Measurements from ENCODE around the gene IFNA7. TPM values are rescaled to one million over a fixed set of nuclear protein-coding genes. Genes with fewer than 3 reads are reported as not detected.
"Not testable (repeated sequence)": the region's sequence is repeated elsewhere in the genome, so short reads cannot be mapped to it uniquely, and the experiment has no call there.

Gene IFNA7
- total RNA-seq, 1 donor from 2014 or later, result not detected

DNA sequence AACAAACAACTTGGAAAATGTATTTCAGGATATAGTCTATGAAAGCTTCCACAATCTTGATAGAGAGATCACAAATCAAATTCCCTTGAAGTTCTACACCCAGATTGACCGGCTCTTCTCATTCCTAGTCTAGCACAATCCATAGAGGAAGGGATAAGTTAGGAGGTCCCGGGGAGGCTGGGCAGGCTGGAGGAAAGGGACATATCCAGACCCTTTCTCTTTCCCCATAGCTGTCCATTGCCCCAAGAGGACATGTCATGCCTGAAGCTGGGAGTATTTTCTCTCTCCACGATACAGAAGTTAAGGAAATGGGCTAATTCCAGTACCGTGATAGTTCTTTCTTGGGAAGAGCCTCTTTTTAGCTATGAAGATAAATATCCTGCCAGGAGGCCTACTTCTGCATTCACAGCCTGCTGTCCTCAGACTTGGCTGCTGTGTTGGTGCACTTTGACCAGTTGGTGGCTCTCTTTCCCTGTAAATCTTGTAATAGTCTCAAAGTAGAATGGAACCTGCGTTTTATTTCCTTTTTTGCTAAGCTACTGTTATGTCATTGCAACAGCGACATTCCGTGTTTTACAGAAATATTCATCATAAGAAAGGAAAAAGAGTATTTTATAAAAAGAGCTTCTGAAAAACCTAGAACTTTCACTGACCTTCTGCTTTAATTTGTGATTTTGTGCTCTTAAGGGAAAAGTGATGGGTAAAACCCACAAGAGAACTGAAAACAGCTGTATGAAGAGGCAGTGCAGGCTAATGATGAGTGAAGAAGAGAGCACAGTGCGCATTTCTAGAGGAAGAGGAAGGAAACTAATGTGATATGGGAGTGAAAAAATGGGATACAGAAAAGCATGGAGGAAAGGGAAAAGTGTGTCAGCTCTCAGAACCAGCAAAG, 33.7 kb upstream of the IFNA7 start:
- intact Hi-C loops (cut with DNase I); H3K4me3 ChIP-seq; H3K27me3 ChIP-seq; DNase-seq; H3K36me3 ChIP-seq; H3K9me3 ChIP-seq; H3K4me1 ChIP-seq; H3K27ac ChIP-seq: not testable (repeated sequence)
- TF ChIP-seq, protein P1, sequence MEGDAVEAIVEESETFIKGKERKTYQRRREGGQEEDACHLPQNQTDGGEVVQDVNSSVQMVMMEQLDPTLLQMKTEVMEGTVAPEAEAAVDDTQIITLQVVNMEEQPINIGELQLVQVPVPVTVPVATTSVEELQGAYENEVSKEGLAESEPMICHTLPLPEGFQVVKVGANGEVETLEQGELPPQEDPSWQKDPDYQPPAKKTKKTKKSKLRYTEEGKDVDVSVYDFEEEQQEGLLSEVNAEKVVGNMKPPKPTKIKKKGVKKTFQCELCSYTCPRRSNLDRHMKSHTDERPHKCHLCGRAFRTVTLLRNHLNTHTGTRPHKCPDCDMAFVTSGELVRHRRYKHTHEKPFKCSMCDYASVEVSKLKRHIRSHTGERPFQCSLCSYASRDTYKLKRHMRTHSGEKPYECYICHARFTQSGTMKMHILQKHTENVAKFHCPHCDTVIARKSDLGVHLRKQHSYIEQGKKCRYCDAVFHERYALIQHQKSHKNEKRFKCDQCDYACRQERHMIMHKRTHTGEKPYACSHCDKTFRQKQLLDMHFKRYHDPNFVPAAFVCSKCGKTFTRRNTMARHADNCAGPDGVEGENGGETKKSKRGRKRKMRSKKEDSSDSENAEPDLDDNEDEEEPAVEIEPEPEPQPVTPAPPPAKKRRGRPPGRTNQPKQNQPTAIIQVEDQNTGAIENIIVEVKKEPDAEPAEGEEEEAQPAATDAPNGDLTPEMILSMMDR (IDR thresholded peaks at IDR 0.05), result peak; percentile 55
- peak; percentile 83 for ATAC-seq

DNA sequence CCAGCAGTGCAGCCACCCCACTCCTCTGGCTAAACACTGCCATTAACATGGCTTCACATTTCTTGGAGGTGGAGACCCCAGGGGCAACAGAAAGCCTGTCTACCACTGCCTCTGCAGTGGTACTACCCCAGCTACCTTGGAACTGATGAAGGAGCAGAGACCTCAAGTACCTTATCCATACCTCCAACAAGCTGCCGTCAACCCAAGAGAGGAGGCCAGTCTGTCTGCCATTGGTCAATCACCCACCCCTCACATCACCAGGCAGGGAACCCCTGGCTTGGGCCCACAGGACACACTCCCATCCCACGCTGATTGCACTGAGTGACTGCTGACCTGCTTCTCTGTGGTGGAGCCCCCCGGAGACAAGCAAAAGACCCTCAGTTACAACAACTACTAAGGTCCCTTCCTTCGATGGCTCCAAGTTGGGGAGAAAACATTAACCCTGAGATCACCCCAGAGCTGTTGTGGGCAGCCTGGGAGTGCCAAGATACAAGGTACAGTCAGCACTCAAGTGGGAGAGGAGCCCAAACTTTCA, 32.2 kb upstream of the IFNA7 start:
- no peak overlapping the region for H3K27ac ChIP-seq
- intact Hi-C loops (cut with DNase I), result no loop called here
- no peaks in the 10 kb centered on the region for H3K27me3 ChIP-seq
- DNase-seq (no peak), ATAC-seq (no peak)
- H3K4me1 ChIP-seq, result no peaks in the 10 kb centered on the region
- H3K4me3 ChIP-seq, result no peak overlapping the region
- H3K36me3 ChIP-seq, result no peaks in the 10 kb centered on the region
- no peaks in the 10 kb centered on the region for H3K9me3 ChIP-seq
- TF ChIP-seq, protein P1 (IDR thresholded peaks at IDR 0.05), result no peak

DNA sequence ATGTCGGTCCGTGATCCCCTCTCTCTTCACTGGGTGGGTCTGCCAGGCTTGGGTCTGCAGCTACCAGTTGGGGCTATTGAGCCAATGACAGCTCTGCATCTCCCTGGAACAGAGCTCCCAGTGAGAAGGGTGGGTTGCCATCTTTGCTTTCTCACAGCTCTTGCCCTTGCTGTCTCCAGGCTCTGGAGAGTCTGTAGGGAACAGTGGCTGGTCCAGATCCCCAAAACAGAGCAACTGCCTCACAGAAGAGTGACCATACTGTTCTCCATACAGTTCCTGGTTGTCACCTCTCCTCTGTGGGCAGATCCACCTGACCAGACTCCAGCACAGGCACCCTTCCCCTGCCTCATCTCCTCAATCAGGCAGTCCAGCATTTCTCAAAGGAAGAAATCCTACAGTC, 31.3 kb upstream of the IFNA7 start:
- H3K9me3 ChIP-seq, result no peaks in the 10 kb centered on the region
- no peaks in the 10 kb centered on the region for H3K36me3 ChIP-seq
- TF ChIP-seq, protein P1 (IDR thresholded peaks at IDR 0.05), result no peak
- no peak for DNase-seq
- peak; percentile 22 for ATAC-seq
- no peaks in the 10 kb centered on the region for H3K4me1 ChIP-seq
- no peaks in the 10 kb centered on the region for H3K27me3 ChIP-seq
- no peak overlapping the region for H3K27ac ChIP-seq
- H3K4me3 ChIP-seq, result no peak overlapping the region
- intact Hi-C loops (cut with DNase I), result no loop called here

DNA sequence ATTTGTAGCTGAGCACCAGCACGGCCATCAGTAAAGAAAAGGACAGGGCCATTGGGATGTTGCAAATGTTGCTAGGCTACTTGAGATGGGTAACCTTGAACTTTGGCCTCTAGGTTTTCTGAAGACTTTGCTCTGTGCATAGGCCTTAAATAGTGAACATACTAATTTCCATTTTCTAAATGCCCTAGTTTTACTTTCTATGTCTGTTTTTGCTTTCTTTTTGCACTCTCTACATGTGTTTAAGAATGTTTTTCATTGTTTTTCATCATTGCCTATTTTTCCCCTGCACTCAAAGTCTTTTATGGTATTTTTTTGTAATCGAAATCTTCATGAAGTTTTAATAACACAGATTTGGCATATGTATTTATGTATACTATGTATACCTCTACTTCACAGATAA, 26.1 kb upstream of the IFNA7 start, which contains the start of gene IFNA17:
IFNA17 (minus strand) TSS at position 101 of the 400 bp plus-strand sequence; CDS start at position 52, 49 bp downstream.
- TF ChIP-seq, protein P1 (IDR thresholded peaks at IDR 0.05), result no peak
- intact Hi-C loops (cut with DNase I), result no loop called here
- Histone ChIP-seq H3K27ac (no peak within 1 kb of the TSS), H3K27me3 (no peaks in the 10 kb centered on the region), H3K4me3 (no peak within 1 kb of the TSS), H3K4me1 (no peaks in the 10 kb centered on the region), H3K36me3 (no peaks in the 10 kb centered on the region), H3K9me3 (no peaks in the 10 kb centered on the region)
- DNase-seq (no peak), ATAC-seq (no peak)

DNA sequence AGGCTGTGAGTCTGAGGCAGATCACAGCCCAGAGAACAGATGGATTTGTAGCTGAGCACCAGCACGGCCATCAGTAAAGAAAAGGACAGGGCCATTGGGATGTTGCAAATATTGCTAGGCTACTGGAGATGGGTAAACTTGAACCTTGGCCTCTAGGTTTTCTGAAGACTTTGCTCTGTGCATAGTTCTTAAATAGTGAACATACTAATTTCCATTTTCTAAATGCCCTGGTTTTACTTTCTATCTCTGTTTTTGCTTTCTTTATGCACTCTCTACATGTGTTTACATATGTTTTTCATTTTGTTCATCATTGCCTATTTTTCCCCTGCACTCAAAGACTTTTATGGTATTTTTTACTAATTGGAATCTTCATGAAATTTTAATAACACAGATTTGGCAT, 15.2 kb upstream of the IFNA7 start, which contains the start of gene IFNA16:
IFNA16 (minus strand) TSS at position 101 of the 400 bp plus-strand sequence; CDS start at position 95, 6 bp downstream.
- H3K36me3 ChIP-seq; DNase-seq; H3K9me3 ChIP-seq; H3K4me1 ChIP-seq; H3K27me3 ChIP-seq; H3K27ac ChIP-seq; ATAC-seq; intact Hi-C loops (cut with DNase I); H3K4me3 ChIP-seq: not testable (repeated sequence)

All from upper lobe of right lung (tissue), 1 donor.